Left renal pelvis (tissue), 4 donors: ENCODE measurements around the gene THOC6. TPM values are rescaled to one million over a fixed set of nuclear protein-coding genes. Genes with fewer than 3 reads are reported as not detected.

Experiments
- DNase-seq, 4 donors: peaks; one replicate each; pipeline ENCODE4 v3.0.0-alpha.2; 2013; ENCODE audit warnings: low read depth in 4 of 4, low spot score in 3 of 4
- polyA plus RNA-seq, 4 donors: library from polyadenylated mRNA; unstranded; fragments of 120-200 nt; gene quantifications; one replicate each; pipeline ENCODE4 v1.2.1, GENCODE V29; 2013; ENCODE audit not compliant: insufficient read length in 4 of 4

THOC6 gene
- polyA plus RNA-seq, 4 donors = 22.9 to 36.2 (median 28.0) TPM

- DNase-seq = no peak
Measured at GRCh38 chr16:2990891-2991290, 32.9 kb upstream of the THOC6 start.

- DNase-seq = no peak
Measured at GRCh38 chr16:2991566-2992261, 32.1 kb upstream of the THOC6 start.

DNA sequence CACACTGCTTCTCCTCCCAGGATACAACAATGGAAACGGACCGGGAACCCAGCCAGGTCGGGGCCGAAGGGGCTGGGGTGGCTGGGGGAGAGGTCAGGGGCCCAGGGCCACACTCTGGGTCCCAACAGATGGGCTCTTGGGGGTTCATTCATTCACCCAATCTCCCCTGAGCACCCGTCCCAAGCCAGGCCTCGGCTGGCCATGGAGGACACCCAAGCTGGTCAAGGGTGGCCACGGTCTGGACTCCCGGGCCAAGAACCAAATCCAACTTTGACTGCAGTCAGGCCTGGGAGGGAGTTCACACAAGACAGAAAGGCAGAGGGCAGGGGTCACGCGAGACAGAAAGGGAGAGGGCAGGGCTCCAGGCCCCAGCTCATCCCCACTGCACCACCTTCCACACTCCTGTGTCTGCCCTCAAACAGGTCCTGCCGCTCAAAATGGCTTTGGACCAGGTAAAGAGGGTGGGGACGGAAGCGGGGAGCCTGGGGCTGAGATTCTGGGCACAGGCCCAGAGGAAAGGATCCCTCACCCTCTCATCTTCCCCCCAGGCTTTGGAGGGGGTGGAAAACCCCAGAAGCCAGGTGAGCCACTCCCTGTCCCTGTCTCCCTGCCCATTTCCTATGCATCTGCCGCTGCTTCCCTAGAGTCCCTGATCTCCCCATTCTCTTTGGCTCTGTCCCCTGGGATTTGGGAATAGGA is 31.3 kb upstream of the THOC6 start:
- no peak for DNase-seq

DNA sequence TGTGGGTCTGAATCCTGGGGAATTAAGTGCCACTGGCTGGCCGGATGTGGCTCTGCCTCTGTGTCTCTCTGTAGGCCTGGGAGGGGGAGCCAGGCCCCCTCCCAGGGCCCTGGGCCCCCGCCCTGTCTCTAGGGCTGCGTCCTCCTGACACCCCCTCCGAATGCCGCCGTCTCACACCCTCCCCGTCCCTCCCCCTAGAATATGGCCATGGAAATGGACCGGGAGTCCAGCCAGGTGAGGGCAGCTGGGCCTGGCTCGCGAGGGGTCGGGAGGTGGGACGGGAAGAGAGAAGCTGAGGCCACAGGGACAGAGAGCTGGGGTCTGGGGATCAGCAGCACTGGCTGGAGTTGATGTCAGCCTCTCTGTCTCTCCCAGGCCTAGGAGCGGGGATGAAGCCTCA is 27.5 kb upstream of the THOC6 start:
- no peak for DNase-seq

DNA sequence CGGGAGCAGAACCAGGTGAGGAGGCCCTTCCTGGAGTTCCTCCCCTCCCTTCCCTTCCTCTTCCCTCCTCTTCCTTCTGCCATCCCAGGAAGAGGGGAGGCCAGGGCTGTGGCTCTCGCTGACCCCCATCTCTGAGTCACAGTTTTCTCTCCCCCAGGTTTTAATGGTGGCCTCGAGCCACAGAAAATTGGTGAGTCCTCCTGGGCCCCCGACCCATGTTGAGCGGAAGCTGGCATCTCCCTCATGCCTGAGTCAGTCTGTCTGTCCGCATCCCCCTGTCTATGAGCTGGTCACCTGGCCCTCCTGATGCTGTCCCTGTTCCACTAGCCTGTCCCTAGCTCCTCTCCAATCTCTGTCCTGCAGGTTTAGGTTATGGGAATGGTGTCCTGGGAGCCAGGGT is 23.9 kb upstream of the THOC6 start:
- no peak for DNase-seq

DNA sequence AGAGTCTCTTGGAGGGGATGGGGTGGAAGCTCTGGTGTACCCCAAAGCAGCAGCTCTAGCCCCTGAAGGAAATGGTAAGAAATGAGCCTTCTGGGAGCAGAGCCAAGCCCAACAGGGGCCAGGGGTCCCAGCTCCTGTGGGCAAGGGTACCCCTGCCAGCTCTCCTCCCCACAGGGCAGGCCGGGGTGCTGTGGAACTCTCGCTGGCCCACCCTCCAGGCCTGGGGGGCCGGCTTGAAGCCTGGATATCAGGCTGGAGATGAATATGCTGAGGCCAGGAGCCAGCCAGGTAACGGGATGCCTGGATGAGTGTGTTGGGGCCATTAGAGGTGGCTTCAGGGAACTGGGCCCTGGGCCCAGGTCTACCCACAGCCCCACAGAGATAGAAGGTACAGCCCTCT is 23.3 kb upstream of the THOC6 start:
- DNase-seq = no peak

- no peak for DNase-seq
Measured at GRCh38 chr16:3001316-3001715, 22.5 kb upstream of the THOC6 start.

DNA sequence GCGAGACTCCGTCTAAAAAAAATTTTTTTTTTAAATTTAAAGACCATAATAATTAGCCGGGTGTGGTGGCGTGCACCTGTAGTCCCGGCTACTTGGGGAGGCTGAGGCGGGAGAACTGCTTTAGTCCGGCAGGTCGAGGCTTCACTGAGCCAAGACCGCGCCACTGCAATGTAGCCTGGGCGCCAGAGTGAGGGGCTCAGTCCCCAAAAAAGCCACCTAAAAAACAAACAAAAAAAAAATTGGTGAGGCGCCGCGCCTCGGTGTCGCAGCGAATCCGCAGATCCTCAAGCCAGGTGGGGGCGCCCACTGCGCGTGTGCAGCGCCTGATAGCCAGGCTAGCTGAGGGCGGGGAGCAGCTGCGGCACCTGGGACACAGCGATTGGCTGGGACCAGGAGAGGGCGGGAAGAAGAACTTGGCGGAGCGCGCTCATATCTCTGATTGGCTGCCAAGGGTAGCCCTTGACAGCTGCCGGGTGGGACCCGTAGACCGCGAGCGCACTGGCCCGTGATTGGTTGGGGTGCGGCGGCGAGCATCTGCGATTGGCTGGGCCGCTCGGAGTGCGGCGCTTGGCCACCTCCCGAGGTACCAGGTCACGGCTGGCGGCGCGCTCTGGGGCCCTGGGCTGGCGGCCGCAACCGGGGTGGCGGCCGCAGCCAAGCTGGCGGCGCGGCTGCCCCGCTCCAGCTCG is 20.1 kb upstream of the THOC6 start:
- peak in 3 of 4 donors; percentile 91 to 96 (median 91) for DNase-seq

DNA sequence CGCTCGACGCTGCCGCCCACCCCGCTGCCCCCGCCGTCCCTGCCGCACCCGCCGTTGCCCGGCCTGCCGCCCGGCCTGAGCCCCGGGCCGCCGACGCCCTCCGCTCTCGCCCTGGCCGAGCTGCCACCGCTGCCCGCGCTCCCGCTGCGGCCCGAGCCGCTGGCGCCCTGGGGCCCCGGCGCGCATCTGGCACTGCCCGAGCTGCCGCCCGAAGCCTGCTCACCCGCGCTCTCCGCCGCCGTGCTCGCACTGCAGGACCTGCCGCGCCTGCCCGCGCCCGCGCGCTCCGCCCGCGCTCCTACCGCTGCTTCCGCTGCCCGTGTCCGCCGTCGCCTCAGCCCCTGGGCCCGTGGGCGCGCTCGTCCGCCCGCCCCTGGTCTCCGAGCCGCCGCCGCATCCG is 19.5 kb upstream of the THOC6 start:
- DNase-seq = no peak

DNA sequence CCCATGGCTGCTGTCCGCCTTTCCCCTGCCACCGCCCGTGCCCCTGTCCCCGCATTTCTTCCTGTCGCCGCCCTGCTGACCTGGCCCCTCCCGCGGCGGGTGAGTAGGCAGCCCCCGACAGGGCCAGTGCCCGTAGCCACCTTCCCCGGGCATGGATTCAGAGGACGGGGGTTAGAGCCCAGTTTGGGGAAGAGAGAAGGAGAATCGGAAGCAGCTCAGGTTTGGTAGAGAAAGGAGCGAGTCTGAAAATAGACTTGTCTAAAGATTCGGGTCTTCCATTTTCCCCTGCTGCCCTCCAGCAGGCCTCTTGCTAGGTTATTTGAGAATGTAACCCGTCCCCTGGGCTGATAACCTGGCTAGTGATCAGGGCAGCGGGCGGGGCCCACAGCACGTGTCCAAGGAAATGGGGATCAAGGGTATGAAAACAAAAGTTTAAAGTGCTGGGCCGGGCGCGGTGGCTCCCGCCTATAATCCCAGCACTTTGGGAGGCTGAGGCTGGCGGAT is 19.0 kb upstream of the THOC6 start:
- no peak for DNase-seq

GRCh38 chr16:3007059-3007956 is 16.5 kb upstream of the THOC6 start:
- DNase-seq = no peak

DNA sequence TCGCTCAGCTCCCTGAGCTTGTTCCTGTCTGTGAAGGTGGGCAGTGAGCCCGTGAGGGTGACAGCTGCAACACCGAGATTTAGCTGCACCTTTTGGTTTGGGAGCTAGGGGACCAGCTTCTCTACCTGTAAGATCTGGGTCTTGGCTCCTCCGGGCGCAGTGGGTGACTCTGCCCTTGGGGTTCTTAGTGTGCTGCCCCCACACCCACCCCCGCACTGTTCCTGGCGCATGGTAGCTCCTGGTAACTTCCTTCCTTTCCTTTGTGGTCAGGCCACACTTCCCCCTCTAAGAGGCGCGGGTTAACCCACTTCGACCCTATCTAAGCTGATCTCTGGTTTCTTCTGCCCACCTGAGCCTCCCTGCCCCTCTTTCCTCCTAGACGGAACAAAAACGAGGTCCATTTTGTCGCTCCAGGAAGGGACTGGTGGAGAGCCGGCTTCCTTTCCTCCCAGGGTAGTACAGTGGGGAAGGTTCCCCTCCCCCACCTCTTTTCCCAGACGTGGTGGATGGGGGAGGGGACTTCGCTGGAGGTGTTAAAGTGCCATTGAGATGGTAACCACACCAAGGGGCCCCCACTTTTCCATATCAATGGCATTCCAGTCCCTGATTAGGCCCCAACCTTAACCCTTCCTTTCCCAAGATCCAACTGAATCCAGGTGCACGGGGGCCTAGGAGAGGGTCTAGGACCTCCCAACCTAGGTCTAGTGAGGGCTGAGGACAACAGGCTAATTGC is 15.7 kb upstream of the THOC6 start:
- DNase-seq = no peak

- no peak for DNase-seq
Measured at GRCh38 chr16:3008690-3009037, 15.2 kb upstream of the THOC6 start.

DNA sequence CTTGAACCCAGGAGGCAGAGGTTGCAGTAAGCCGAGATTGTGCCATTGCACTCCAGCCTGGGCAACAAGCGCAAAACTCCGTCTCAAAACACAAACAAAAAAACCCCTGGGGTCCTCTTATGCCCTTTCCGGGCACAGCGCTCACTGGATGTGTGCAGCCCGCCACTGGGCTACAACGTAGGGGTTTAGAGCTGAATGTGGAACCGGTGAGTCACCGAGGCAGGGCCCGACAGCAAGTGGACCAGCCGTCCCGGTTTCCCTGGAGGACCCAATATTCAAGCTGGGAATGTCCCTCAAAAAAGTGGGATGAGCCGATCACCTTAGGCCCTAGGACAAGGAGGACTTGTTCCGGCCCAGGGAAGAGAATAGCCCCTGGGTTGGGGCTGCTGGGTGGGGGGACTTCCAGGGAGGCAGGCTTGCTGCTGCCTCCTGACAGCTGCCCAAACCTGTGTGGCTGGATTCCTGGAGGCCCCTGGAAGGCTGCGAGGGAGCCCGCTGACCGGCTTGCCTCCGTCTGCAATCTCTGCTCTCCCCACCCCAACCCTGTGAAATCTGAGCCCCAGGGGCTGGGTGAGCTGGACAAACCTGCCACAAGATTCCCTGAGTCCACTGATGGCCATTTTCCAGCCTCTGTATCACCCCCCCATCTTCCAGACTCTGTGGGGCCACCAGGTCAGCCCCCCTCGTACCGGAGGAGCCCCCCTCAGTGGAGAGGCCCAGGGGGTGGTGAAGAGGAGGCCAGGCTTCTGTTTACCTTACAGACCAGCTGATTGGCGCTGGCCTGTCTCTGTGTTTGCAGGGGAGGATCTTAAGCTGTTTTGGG is 14.1 kb upstream of the THOC6 start:
- peak in 1 of 4 donors; percentile 74 for DNase-seq

DNA sequence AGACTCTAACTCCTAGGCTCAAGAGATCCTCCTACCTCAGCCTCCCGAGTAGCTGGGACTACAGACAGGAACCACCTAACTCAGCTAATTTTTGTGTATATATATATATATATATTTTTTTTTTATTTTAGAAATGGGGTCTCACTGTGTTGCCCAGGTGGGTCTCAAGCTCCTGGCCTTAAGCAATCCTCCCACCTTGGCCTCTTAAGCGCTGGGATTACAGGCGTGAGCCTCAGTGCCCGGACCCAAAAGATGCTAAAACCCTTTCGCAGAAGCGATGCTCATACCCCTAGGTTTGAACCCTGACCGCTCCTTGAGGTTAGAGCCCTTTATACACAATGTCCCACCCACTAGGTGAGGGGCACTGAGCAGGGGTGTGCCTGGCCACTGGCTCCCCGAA is 13.3 kb upstream of the THOC6 start:
- DNase-seq = no peak

- peak in 1 of 4 donors; percentile 67 for DNase-seq
Measured at GRCh38 chr16:3012246-3012645, 11.6 kb upstream of the THOC6 start.

GRCh38 chr16:3012828-3013420 is 10.9 kb upstream of the THOC6 start, which contains the start of gene CLDN9:
CLDN9 (plus strand) TSS chr16:3012923; CDS start chr16:3013363, 440 bp downstream.
- DNase-seq = no peak

DNA sequence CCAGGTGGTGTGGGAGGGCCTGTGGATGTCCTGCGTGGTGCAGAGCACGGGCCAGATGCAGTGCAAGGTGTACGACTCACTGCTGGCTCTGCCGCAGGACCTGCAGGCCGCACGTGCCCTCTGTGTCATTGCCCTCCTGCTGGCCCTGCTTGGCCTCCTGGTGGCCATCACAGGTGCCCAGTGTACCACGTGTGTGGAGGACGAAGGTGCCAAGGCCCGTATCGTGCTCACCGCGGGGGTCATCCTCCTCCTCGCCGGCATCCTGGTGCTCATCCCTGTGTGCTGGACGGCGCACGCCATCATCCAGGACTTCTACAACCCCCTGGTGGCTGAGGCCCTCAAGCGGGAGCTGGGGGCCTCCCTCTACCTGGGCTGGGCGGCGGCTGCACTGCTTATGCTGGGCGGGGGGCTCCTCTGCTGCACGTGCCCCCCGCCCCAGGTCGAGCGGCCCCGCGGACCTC is 10.3 kb upstream of the THOC6 start:
- no peak for DNase-seq
